GM13976 (cell line): ENCODE measurements around the gene PRDX1.
A peak's percentile ranks its signal among the peaks of the same experiment; 100 is the strongest.

Experiments used
- DNase-seq: peaks from one replicate; pipeline ENCODE4 v3.0.0; 2012; ENCODE audit warnings: low spot score
- in situ Hi-C: fragments of 300-500 bp; cut with MboI; formaldehyde crosslinking; loops from one replicate; pipeline ENCODE4 v1.12.0; 2022; ENCODE audit warnings: low sequenced_read_pairs, mixed read lengths, inconsistent platforms; ENCODE audit not compliant: unreplicated experiment
- TF ChIP-seq, protein P1 (sequence below): IDR thresholded peaks from 2 replicates; pipeline ENCODE4 v1.5.1; 2012; ENCODE audit warnings: borderline replicate concordance, mild to moderate bottlenecking; ENCODE audit not compliant: insufficient read depth; ENCODE audit errors: extremely low read depth, missing control alignments, control extremely low read depth

PRDX1 gene

DNA sequence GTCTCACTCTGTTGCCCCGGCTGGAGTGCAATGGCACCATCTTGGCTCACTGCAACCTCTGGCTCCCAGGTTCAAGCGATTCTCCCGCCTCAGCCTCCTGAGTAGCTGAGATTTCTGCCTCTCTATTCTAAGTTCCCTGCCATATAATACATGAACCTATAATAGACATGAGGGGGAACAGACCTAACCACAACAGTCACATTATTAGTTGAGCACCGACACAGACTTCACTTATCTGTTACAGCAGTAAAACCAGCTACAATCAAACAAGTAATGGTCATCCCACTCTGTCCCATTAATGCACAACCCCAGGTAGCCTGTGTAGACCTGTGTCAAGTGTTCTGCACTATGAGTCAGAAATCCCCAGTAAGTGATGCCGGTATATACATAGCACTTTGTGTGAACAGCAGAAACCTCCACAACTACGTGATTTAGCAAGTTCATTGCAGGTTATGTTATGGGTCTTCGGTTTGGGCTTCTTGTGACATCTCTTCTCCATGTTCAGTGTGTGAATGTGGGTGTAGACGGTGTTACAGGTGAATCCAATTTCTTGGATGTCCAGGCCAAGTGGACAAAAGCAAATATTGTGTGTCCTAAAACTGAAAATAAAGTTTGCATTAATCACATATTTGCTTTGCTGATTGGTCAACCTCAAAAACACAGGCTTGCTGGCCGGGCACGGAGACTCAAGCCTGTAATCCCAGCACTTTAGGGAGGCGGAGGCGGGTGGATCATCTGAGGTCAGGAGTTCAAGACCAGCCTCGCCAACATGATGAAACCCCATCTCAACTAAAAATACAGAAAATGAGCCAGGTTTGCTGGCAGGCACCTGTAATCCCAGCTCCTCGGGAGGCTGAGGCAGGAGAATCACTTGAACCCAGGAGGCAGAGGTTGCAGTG is 18.0 kb downstream of the PRDX1 start:
- TF ChIP-seq, protein P1, sequence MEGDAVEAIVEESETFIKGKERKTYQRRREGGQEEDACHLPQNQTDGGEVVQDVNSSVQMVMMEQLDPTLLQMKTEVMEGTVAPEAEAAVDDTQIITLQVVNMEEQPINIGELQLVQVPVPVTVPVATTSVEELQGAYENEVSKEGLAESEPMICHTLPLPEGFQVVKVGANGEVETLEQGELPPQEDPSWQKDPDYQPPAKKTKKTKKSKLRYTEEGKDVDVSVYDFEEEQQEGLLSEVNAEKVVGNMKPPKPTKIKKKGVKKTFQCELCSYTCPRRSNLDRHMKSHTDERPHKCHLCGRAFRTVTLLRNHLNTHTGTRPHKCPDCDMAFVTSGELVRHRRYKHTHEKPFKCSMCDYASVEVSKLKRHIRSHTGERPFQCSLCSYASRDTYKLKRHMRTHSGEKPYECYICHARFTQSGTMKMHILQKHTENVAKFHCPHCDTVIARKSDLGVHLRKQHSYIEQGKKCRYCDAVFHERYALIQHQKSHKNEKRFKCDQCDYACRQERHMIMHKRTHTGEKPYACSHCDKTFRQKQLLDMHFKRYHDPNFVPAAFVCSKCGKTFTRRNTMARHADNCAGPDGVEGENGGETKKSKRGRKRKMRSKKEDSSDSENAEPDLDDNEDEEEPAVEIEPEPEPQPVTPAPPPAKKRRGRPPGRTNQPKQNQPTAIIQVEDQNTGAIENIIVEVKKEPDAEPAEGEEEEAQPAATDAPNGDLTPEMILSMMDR, result no peak
- DNase-seq, result no peak
- in situ Hi-C loops, result loop anchor here (10.0 kb wide), 1 partner anchor 61 kb away; no protein-coding TSS in a partner anchor

DNA sequence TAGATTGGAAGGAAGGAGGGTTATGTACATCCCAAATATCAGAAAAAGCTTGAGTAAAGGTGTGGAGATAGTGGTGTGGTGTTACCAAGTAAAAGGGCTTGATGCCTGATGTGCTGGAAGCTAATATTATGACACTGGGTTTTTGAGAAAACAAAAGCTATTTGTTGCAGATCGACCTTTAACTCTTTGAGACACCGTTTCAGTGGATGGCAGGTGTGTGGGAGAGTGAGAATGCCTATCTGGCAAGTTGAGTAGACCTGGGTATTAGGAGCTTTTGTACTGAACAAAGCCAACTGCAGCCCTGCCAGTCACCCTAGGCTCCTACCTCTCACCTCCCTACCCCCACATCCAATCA is 20.2 kb downstream of the PRDX1 start:
- TF ChIP-seq, protein P1, result no peak
- DNase-seq, result no peak
- in situ Hi-C loops, result loop anchor here (10.0 kb wide), 1 partner anchor 63 kb away; no protein-coding TSS in a partner anchor

DNA sequence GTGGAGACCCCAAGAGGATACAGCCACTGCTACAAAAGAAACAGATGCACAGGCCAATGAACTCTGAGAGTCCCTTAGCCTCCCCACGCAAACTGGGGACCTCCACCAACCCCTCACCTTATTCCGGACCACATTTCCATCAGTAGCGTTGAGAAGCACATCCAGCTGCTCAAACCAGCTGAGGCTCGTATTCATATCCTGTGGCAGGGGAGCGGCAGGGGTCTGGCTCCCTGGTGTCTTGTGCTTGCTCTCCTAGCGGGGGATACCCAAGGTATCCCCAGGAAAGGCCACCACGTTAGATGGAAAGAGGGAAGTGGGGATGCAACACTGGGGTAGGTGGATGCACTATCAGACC is 22.3 kb downstream of the PRDX1 start:
- in situ Hi-C loops, result loop anchor here (10.0 kb wide), 1 partner anchor 485 kb away; the partner anchor contains the start of genes HECTD3 and UROD
- DNase-seq, result peak; percentile 37
- TF ChIP-seq, protein P1, result no peak

DNA sequence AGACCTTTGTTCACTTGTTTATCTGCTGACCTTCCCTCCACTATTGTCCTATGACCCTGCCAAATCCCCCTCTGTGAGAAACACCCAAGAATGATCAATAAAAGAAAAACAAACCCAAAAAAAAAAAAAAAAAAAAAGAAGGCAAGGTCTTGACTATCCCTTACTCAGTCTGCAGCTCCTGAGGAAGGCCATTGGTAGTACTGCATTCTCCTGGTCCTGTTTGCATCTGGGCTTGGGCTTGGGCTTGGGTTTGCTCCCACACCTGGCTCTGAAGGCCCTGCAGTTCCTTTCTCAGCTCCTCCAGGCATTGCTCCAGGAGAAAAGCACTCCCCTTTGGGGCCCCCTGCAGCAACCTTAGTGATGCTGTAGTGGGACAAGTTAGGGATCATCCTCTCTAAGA is 23.4 kb downstream of the PRDX1 start:
- in situ Hi-C loops, result loop anchor here (10.0 kb wide), 1 partner anchor 483 kb away; the partner anchor contains the start of genes HECTD3 and UROD
- TF ChIP-seq, protein P1, result no peak
- no peak for DNase-seq

DNA sequence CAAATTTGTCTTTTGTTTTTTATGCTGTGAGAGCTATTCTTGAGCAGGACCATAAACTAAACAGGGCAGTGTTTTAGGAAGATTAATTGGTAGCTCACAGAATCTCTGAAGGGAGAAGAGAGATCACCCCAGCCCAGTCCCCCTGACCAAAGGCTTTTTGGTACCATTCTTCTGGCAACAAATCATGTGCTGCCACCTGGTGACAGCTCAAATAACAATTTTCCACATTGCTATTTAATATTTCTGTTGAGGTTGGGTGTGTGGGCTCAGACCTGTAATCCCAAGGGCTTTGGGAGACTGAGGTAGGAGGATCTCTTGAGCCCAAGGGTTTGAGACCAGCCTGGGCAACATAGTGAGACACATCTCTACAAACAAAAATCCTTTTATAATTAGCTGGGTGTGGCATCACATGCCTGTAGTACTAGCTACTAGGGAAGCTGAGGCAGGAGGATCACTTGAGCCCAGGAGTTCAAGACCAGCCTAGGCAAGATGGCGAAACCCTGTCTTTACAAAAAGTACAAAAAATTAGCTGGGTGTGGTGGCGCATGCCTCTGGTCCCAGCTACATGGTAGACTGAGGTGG is 28.5 kb downstream of the PRDX1 start:
- TF ChIP-seq, protein P1, result peak; percentile 34
- peak; percentile 61 for DNase-seq
- in situ Hi-C loops, result loop anchor here (5.0 to 10.0 kb wide), 2 partner anchors 136 to 478 kb away; partner anchors contain the start of genes HECTD3 and UROD

DNA sequence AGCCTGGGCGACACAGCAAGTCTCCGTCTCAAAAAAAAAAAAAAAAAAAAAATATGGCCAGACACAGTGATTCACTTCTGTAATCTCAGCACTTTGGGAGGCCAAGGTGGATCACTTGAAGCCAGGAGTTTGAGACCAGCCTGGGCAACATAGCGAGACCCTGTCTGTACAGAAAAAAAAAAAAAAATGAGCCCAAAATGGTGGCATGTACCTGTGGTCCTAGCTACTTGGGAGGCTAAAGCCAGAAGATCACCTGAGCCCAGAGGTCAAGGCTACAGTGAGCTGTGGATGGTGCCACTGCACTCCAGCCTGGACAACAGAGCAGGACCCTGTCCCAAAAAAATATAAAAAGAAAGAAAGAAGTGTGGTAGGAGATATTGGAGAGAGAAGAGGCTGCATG is 29.0 kb downstream of the PRDX1 start:
- in situ Hi-C loops, result loop anchor here (5.0 to 10.0 kb wide), 2 partner anchors 135 to 478 kb away; partner anchors contain the start of genes HECTD3 and UROD
- TF ChIP-seq, protein P1, result no peak
- DNase-seq, result no peak
